ENCODE results near the gene RALA. TPM values are rescaled to one million over a fixed set of nuclear protein-coding genes. Genes with fewer than 3 reads are reported as not detected.

Gene RALA
- total and polyA plus RNA-seq, 4 donors: 5.7 to 18.8 (median 9.2) TPM

GRCh38 chr7:39650676-39651075 lies 27.3 kb downstream of the RALA start:
- H3K27me3 ChIP-seq (ENCODE audit: control insufficient read depth in 4 of 4, insufficient read depth in 4 of 4, low read length in 3 of 4): no peaks in the 10 kb centered on the region
- no peak overlapping the region for H3K27ac ChIP-seq (ENCODE audit: low read depth in 1 of 2, low read length in 2 of 2)
- peaks cover 0 to 6% (median 0%) of the 10 kb centered on the region in 4 donors for H3K9me3 ChIP-seq (ENCODE audit: control insufficient read depth in 4 of 4, low read length in 3 of 4)
- no peak overlapping the region for H3K9ac ChIP-seq (ENCODE audit: low read depth in 1 of 2, low read length in 2 of 2)
- H3K36me3 ChIP-seq (ENCODE audit: control insufficient read depth in 4 of 4, insufficient read depth in 3 of 4, low read depth in 1 of 4, low read length in 3 of 4): no peaks in the 10 kb centered on the region
- H3K4me1 ChIP-seq (ENCODE audit: control insufficient read depth in 4 of 4, insufficient read depth in 4 of 4, low read length in 3 of 4): no peaks in the 10 kb centered on the region
- no peak overlapping the region for H3K4me3 ChIP-seq (ENCODE audit: low read depth in 1 of 3, low read length in 3 of 3)
- TF ChIP-seq, protein P1, sequence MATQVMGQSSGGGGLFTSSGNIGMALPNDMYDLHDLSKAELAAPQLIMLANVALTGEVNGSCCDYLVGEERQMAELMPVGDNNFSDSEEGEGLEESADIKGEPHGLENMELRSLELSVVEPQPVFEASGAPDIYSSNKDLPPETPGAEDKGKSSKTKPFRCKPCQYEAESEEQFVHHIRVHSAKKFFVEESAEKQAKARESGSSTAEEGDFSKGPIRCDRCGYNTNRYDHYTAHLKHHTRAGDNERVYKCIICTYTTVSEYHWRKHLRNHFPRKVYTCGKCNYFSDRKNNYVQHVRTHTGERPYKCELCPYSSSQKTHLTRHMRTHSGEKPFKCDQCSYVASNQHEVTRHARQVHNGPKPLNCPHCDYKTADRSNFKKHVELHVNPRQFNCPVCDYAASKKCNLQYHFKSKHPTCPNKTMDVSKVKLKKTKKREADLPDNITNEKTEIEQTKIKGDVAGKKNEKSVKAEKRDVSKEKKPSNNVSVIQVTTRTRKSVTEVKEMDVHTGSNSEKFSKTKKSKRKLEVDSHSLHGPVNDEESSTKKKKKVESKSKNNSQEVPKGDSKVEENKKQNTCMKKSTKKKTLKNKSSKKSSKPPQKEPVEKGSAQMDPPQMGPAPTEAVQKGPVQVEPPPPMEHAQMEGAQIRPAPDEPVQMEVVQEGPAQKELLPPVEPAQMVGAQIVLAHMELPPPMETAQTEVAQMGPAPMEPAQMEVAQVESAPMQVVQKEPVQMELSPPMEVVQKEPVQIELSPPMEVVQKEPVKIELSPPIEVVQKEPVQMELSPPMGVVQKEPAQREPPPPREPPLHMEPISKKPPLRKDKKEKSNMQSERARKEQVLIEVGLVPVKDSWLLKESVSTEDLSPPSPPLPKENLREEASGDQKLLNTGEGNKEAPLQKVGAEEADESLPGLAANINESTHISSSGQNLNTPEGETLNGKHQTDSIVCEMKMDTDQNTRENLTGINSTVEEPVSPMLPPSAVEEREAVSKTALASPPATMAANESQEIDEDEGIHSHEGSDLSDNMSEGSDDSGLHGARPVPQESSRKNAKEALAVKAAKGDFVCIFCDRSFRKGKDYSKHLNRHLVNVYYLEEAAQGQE (IDR thresholded peaks at IDR 0.05): no peak
- TF ChIP-seq ZBTB33 (IDR thresholded peaks at IDR 0.05): no peak
- no peak for TF ChIP-seq TAF1 (conservative IDR thresholded peaks at IDR 0.05)
- no peak for TF ChIP-seq GABPA (IDR thresholded peaks at IDR 0.05 in 1 of 2, conservative IDR thresholded peaks at IDR 0.05 in 1 of 2)
- no peak for TF ChIP-seq SP1 (IDR thresholded peaks at IDR 0.05)
- TF ChIP-seq HNF4A (conservative IDR thresholded peaks at IDR 0.05): no peak
- TF ChIP-seq YY1 (IDR thresholded peaks at IDR 0.05): no peak
- no peak for DNase-seq (ENCODE audit: low spot score)
- WGBS: 94% methylated on average over 4 of the region's 4 CpGs

DNA sequence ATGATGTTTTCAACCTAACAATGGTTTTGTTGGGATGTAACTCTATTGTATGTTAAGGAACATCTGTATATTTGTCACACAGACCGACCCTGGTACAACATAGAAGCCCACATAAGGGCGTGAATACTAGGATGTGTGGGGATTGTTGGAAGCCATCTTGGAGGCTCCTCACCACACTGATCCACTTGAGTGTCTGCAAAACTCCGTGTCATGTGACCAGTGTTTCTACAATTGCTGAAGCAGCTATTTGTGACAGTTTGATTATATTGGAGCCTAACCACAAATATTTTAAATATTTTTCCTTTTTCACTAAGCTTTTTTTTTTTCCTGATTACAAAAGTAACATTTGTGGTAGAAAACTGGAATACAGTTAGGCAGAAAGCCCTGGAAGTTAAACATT lies 27.9 kb downstream of the RALA start:
- H3K27ac ChIP-seq (ENCODE audit: low read depth in 1 of 2, low read length in 2 of 2): no peak overlapping the region
- WGBS: 94% methylated on average over 3 of the region's 3 CpGs
- no peak overlapping the region for H3K4me3 ChIP-seq (ENCODE audit: low read depth in 1 of 3, low read length in 3 of 3)
- no peaks in the 10 kb centered on the region for H3K36me3 ChIP-seq (ENCODE audit: control insufficient read depth in 4 of 4, insufficient read depth in 3 of 4, low read depth in 1 of 4, low read length in 3 of 4)
- TF ChIP-seq NR2F2 (IDR thresholded peaks at IDR 0.05): no peak
- TF ChIP-seq, protein P1 (IDR thresholded peaks at IDR 0.05): no peak
- no peak for TF ChIP-seq FOXA2 (IDR thresholded peaks at IDR 0.05)
- TF ChIP-seq RXRA (IDR thresholded peaks at IDR 0.05): no peak
- TF ChIP-seq FOXA1 (IDR thresholded peaks at IDR 0.05): no peak
- no peak for TF ChIP-seq HNF4A (conservative IDR thresholded peaks at IDR 0.05)
- TF ChIP-seq GABPA (IDR thresholded peaks at IDR 0.05 in 1 of 2, conservative IDR thresholded peaks at IDR 0.05 in 1 of 2): no peak
- no peaks in the 10 kb centered on the region for H3K27me3 ChIP-seq (ENCODE audit: control insufficient read depth in 4 of 4, insufficient read depth in 4 of 4, low read length in 3 of 4)
- DNase-seq (ENCODE audit: low spot score): no peak
- H3K9me3 ChIP-seq (ENCODE audit: control insufficient read depth in 4 of 4, low read length in 3 of 4): peaks cover 0 to 6% (median 0%) of the 10 kb centered on the region in 4 donors
- H3K9ac ChIP-seq (ENCODE audit: low read depth in 1 of 2, low read length in 2 of 2): no peak overlapping the region
- H3K4me1 ChIP-seq (ENCODE audit: control insufficient read depth in 4 of 4, insufficient read depth in 4 of 4, low read length in 3 of 4): no peaks in the 10 kb centered on the region

Data from liver (tissue), 9 donors.